Neutrophil (primary cell): ENCODE data around the gene APBA2.

ENCODE experiments used
- H3K27ac ChIP-seq: fragments of 200-600 bp; sonication (generic); 2 replicates; pipeline ENCODE4 v1.5.1; 2016; ENCODE audit warnings: mild to moderate bottlenecking, moderate library complexity
- H3K27me3 ChIP-seq: fragments of 200-600 bp; sonication (generic); 2 replicates; pipeline ENCODE4 v1.6.0; 2016; ENCODE audit warnings: mild to moderate bottlenecking
- H3K36me3 ChIP-seq: fragments of 200-600 bp; sonication (generic); 2 replicates; pipeline ENCODE4 v1.5.1; 2017
- H3K4me1 ChIP-seq, 2 experiments: fragments of 200-600 bp in 1 of 2; sonication (generic) in 1 of 2; 1 replicate in 1 of 2; 2 replicates in 1 of 2; pipeline versions ENCODE4 v1.5.1 to v1.6.1; 2013 to 2016; ENCODE audit warnings: low read depth in 1 of 2, low read length in 1 of 2, mild to moderate bottlenecking in 1 of 2, moderate library complexity in 1 of 2; ENCODE audit not compliant: control insufficient read depth in 1 of 2, insufficient read depth in 1 of 2
- H3K4me3 ChIP-seq, 2 experiments: fragments of 200-600 bp in 1 of 2; sonication (generic) in 1 of 2; 1 replicate in 1 of 2; 2 replicates in 1 of 2; pipeline ENCODE4 v1.5.1; 2013 to 2016; ENCODE audit warnings: low read depth in 1 of 2, low read length in 1 of 2, mild to moderate bottlenecking in 1 of 2, moderate library complexity in 1 of 2
- H3K9me3 ChIP-seq: fragments of 200-600 bp; sonication (generic); 2 replicates; pipeline ENCODE4 v1.5.1; 2016
- TF ChIP-seq, protein P1 (sequence below): fragments of 200-600 bp; sonication (generic); IDR thresholded peaks from 2 replicates; pipeline ENCODE4 v1.5.1; 2016; ENCODE audit warnings: antibody characterized with exemption

Gene APBA2

DNA sequence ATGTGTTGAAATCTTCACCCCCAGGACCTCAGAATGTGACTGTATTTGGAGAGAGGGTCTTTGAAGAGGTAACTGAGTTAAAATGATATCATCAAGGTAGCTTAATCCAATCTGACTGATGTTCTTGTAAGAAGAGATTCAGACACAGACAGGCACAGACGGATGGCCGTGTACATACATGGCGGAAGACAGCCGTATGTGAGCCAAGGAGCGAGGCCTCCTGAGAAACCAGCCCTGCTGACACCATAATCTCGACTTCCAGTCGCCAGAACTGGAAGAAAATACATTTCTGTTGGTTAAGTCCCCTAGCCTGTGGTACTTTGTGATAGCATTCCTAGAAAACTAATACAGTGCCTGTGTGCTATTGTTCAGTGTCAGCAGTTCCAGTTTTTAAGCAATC is 73.6 kb downstream of the APBA2 start:
- Histone ChIP-seq H3K27ac (no peak overlapping the region), H3K36me3 (no peaks in the 10 kb centered on the region), H3K4me3 (no peak overlapping the region), H3K9me3 (no peaks in the 10 kb centered on the region), H3K4me1 (peaks cover 10 to 14% of the 10 kb centered on the region in 2 experiments), H3K27me3 (peaks cover 6% of the 10 kb centered on the region)
- TF ChIP-seq, protein P1, sequence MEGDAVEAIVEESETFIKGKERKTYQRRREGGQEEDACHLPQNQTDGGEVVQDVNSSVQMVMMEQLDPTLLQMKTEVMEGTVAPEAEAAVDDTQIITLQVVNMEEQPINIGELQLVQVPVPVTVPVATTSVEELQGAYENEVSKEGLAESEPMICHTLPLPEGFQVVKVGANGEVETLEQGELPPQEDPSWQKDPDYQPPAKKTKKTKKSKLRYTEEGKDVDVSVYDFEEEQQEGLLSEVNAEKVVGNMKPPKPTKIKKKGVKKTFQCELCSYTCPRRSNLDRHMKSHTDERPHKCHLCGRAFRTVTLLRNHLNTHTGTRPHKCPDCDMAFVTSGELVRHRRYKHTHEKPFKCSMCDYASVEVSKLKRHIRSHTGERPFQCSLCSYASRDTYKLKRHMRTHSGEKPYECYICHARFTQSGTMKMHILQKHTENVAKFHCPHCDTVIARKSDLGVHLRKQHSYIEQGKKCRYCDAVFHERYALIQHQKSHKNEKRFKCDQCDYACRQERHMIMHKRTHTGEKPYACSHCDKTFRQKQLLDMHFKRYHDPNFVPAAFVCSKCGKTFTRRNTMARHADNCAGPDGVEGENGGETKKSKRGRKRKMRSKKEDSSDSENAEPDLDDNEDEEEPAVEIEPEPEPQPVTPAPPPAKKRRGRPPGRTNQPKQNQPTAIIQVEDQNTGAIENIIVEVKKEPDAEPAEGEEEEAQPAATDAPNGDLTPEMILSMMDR: no peak

DNA sequence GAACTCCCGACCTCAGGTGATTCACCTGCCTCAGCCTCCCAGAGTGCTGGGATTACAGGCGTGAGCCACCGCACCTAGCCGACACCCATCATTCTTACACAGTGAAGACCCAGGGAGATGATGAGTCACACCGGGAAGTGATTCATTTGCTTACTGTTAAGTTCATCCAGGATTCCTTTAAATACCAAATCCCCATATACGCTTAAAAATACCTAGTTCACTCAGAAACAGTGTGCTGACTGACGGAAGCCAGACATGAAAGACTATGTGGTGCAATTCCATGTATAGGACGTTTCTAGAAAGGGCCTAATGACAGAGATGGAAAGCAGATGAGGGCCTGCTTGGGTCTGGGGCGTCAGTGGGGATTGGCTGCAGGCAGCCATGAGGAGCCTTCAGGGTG is 75.2 kb downstream of the APBA2 start:
- no peaks in the 10 kb centered on the region for H3K9me3 ChIP-seq
- TF ChIP-seq, protein P1: no peak
- no peak overlapping the region for H3K27ac ChIP-seq
- H3K4me3 ChIP-seq: no peak overlapping the region
- no peaks in the 10 kb centered on the region for H3K36me3 ChIP-seq
- no peaks in the 10 kb centered on the region for H3K4me1 ChIP-seq
- peaks cover under 1% of the 10 kb centered on the region for H3K27me3 ChIP-seq

DNA sequence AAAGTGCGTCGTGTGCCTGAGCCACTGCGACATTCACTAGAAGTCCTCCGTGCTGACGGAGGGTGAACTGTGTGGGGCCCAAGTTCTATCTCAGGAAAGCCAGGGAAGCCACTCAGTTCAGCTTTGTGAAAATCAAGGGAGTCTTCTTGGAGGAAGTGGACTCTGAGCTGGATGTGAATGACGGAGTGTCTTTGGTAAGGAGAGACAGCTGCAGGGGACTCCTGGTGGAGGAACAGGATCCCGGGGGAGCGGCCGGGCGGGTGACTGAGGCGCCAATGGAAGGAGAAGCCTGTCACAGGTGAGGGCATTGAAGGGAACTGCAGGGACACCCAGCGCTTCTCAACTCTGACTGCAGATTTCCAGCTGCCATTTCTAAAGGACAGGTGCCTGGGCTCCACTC is 75.6 kb downstream of the APBA2 start:
- Histone ChIP-seq H3K9me3 (no peaks in the 10 kb centered on the region), H3K27me3 (peaks cover 5% of the 10 kb centered on the region), H3K4me1 (no peaks in the 10 kb centered on the region), H3K27ac (no peak overlapping the region), H3K36me3 (no peaks in the 10 kb centered on the region), H3K4me3 (no peak overlapping the region)
- TF ChIP-seq, protein P1: no peak

DNA sequence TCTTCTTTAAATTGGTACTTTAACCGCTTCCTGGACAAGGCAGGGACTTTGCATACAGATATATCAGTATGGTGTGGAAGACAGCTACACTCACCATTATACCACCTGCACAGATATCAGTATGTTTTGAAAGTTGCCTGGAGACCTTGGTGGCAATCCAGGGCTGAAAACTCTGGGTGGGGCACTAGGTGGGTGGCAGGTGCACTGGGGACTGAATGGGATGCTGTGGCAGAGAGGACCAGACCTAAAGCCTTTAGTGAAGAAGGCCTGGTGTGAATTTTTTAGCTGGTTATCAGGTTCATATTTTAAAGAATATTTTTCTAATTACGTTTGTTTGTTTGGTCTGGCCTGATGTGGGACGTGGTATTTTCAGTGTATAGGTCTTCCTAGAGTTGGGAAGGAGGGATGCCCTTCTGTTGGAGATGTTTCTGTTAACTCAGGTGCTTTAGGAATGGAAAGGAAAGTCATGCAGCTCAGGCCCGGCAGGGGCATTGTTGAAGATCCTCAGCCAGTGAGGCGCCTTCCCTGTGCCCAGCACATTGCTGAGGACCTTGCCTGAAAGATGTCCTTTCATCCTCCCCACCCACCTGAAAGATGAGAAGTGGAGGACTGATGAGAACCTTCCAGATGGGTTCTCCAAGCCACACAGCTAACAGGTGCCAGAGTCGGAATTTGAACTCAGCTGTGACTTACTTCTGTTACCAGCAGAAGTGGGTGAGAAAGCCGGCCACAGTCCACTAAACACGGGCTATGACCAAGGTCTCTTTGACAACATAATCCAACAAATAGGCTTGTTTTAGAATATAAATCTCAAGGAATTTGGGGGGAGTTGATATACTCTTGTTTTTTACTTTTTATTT is 77.3 kb downstream of the APBA2 start:
- H3K9me3 ChIP-seq: no peaks in the 10 kb centered on the region
- H3K4me3 ChIP-seq: no peak overlapping the region
- H3K27ac ChIP-seq: no peak overlapping the region
- H3K36me3 ChIP-seq: no peaks in the 10 kb centered on the region
- TF ChIP-seq, protein P1: no peak
- H3K4me1 ChIP-seq: no peaks in the 10 kb centered on the region
- peaks cover 16% of the 10 kb centered on the region for H3K27me3 ChIP-seq

DNA sequence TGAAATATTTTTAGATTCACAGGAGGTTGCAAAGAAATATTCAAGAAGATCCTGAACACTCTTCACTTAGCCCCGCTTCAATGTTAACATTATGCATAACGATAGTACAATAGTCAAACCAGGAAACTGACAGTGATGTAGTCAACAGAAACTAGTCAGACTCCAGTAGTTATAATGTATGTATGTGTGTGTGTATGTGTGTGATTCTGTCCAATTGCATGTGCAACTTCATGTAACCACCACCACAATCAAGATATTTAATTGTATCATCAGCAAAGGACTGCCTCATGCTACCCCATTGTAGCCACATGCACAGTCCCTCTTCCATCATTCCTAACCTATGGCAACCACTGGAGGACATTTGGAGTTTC is 77.9 kb downstream of the APBA2 start:
- TF ChIP-seq, protein P1: no peak
- Histone ChIP-seq H3K27ac (no peak overlapping the region), H3K4me1 (no peaks in the 10 kb centered on the region), H3K27me3 (peaks cover 16% of the 10 kb centered on the region), H3K36me3 (no peaks in the 10 kb centered on the region), H3K9me3 (no peaks in the 10 kb centered on the region), H3K4me3 (no peak overlapping the region)
